Measurements from ENCODE around the gene LGSN.

The LGSN gene

GRCh38 chr6:63269470-63269869, 50.3 kb downstream of the LGSN start:
- H3K4me3 ChIP-seq (ENCODE audit: control insufficient read depth, low read depth, low read length): no peak overlapping the region
- DNase-seq (ENCODE audit: low read depth): no peak
- TF ChIP-seq CTCF (conservative IDR thresholded peaks at IDR 0.05; ENCODE audit: control insufficient read depth, insufficient read depth, low read depth, low read length): no peak

- no peak for TF ChIP-seq CTCF (conservative IDR thresholded peaks at IDR 0.05; ENCODE audit: control insufficient read depth, insufficient read depth, low read depth, low read length)
- DNase-seq (ENCODE audit: low read depth): no peak
- H3K4me3 ChIP-seq (ENCODE audit: control insufficient read depth, low read depth, low read length): no peak overlapping the region
Observed at GRCh38 chr6:63268574-63268973, 51.2 kb downstream of the LGSN start.

- no peak for TF ChIP-seq CTCF (conservative IDR thresholded peaks at IDR 0.05; ENCODE audit: control insufficient read depth, insufficient read depth, low read depth, low read length)
- DNase-seq (ENCODE audit: low read depth): no peak
- H3K4me3 ChIP-seq (ENCODE audit: control insufficient read depth, low read depth, low read length): no peak overlapping the region
Observed at GRCh38 chr6:63267828-63268227, 52.0 kb downstream of the LGSN start.

GRCh38 chr6:63267046-63267445, 52.7 kb downstream of the LGSN start:
- TF ChIP-seq CTCF (conservative IDR thresholded peaks at IDR 0.05; ENCODE audit: control insufficient read depth, insufficient read depth, low read depth, low read length): no peak
- DNase-seq (ENCODE audit: low read depth): no peak
- H3K4me3 ChIP-seq (ENCODE audit: control insufficient read depth, low read depth, low read length): no peak overlapping the region

- no peak for DNase-seq (ENCODE audit: low read depth)
- TF ChIP-seq CTCF (conservative IDR thresholded peaks at IDR 0.05; ENCODE audit: control insufficient read depth, insufficient read depth, low read depth, low read length): no peak
Observed at GRCh38 chr6:63263444-63263843, 56.3 kb downstream of the LGSN start.

GRCh38 chr6:63261820-63262219, 58.0 kb downstream of the LGSN start:
- no peak overlapping the region for H3K4me3 ChIP-seq (ENCODE audit: control insufficient read depth, low read depth, low read length)
- no peak for DNase-seq (ENCODE audit: low read depth)
- no peak for TF ChIP-seq CTCF (conservative IDR thresholded peaks at IDR 0.05; ENCODE audit: control insufficient read depth, insufficient read depth, low read depth, low read length)

More at GRCh38 chr6:63263444-63263843, 56.3 kb downstream of the LGSN start:
- no peak overlapping the region for H3K4me3 ChIP-seq (ENCODE audit: control insufficient read depth, low read depth, low read length)

- no peak overlapping the region for H3K4me3 ChIP-seq (ENCODE audit: control insufficient read depth, low read depth, low read length)
- no peak for DNase-seq (ENCODE audit: low read depth)
- no peak for TF ChIP-seq CTCF (conservative IDR thresholded peaks at IDR 0.05; ENCODE audit: control insufficient read depth, insufficient read depth, low read depth, low read length)
Observed at GRCh38 chr6:63259153-63259552, 60.6 kb downstream of the LGSN start.

Measured in fibroblast of mammary gland (primary cell).